ENCODE measurements around the gene PHF21B.

Gene PHF21B

GRCh38 chr22:44951510-44951816, 58.3 kb downstream of the PHF21B start:
- H3K9me3 ChIP-seq (ENCODE audit: control insufficient read depth, low read length): no peaks in the 10 kb centered on the region

GRCh38 chr22:44950806-44951509, 58.8 kb downstream of the PHF21B start:
- no peak overlapping the region for H3K9ac ChIP-seq (ENCODE audit: low read length)
- H3K4me1 ChIP-seq (ENCODE audit: control insufficient read depth, insufficient read depth, low read length): no peaks in the 10 kb centered on the region
- no peaks in the 10 kb centered on the region for H3K36me3 ChIP-seq (ENCODE audit: control insufficient read depth, insufficient read depth, low read length)
- no peak overlapping the region for H3K4me3 ChIP-seq (ENCODE audit: low read length)
- H3K27me3 ChIP-seq (ENCODE audit: control insufficient read depth, insufficient read depth, low read length): no peaks in the 10 kb centered on the region
- H3K9me3 ChIP-seq (ENCODE audit: control insufficient read depth, low read length): no peaks in the 10 kb centered on the region

More at GRCh38 chr22:44951510-44951816, 58.3 kb downstream of the PHF21B start:
- no peaks in the 10 kb centered on the region for H3K36me3 ChIP-seq (ENCODE audit: control insufficient read depth, insufficient read depth, low read length)
- H3K4me1 ChIP-seq (ENCODE audit: control insufficient read depth, insufficient read depth, low read length): no peaks in the 10 kb centered on the region
- H3K27me3 ChIP-seq (ENCODE audit: control insufficient read depth, insufficient read depth, low read length): no peaks in the 10 kb centered on the region
- H3K9ac ChIP-seq (ENCODE audit: low read length): no peak overlapping the region
- H3K4me3 ChIP-seq (ENCODE audit: low read length): no peak overlapping the region

DNA sequence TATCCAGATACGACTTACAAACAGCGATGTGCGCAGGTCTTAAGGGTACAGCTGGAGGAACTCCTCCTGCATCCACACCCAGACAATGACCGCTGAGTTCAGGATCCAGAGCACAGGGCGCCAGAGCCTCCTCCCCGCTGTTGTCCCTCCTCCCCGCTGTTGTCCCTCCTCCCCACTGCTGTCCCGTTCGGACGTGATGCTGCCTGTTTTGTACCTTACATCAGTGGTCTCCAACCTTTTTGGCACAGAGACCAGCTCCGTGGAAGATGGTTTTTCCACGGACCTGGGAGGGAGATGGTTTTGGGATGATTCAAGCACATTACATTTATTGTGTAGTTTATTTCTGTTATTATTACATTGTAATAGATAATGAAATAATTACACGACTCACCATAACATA, 62.0 kb downstream of the PHF21B start:
- no peak overlapping the region for H3K4me3 ChIP-seq (ENCODE audit: low read length)
- no peak overlapping the region for H3K9ac ChIP-seq (ENCODE audit: low read length)
- no peaks in the 10 kb centered on the region for H3K27me3 ChIP-seq (ENCODE audit: control insufficient read depth, insufficient read depth, low read length)
- no peaks in the 10 kb centered on the region for H3K36me3 ChIP-seq (ENCODE audit: control insufficient read depth, insufficient read depth, low read length)
- H3K4me1 ChIP-seq (ENCODE audit: control insufficient read depth, insufficient read depth, low read length): no peaks in the 10 kb centered on the region
- H3K9me3 ChIP-seq (ENCODE audit: control insufficient read depth, low read length): no peaks in the 10 kb centered on the region

DNA sequence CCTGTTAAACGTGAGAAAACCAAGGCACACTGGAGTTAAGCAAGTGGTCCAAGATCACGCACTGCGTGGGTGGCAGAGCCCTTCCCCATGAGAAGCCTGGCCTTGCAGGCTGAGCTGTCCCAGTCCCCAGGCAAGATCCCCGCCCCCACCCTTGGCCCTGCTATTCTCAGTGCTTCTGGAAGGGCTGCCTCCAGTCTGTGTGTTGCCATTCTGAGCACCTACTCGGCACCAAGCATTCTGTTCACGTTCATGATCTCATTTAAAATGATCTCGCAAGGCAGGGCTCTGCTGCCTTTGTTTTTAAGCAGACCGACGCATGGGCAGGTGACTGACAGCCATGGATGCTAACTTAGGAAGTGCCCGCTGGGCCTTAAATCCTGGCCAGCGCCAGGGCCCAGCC, 62.8 kb downstream of the PHF21B start:
- Histone ChIP-seq H3K27me3 (ENCODE audit: control insufficient read depth, insufficient read depth, low read length) (no peaks in the 10 kb centered on the region), H3K36me3 (ENCODE audit: control insufficient read depth, insufficient read depth, low read length) (no peaks in the 10 kb centered on the region)

GRCh38 chr22:44944883-44945601, 64.8 kb downstream of the PHF21B start:
- H3K9me3 ChIP-seq (ENCODE audit: control insufficient read depth, low read length): no peaks in the 10 kb centered on the region
- no peaks in the 10 kb centered on the region for H3K27me3 ChIP-seq (ENCODE audit: control insufficient read depth, insufficient read depth, low read length)
- H3K36me3 ChIP-seq (ENCODE audit: control insufficient read depth, insufficient read depth, low read length): no peaks in the 10 kb centered on the region
- no peak overlapping the region for H3K9ac ChIP-seq (ENCODE audit: low read length)
- H3K4me3 ChIP-seq (ENCODE audit: low read length): no peak overlapping the region
- no peaks in the 10 kb centered on the region for H3K4me1 ChIP-seq (ENCODE audit: control insufficient read depth, insufficient read depth, low read length)

More for the DNA sequence above, 62.8 kb downstream of the PHF21B start:
- H3K9ac ChIP-seq (ENCODE audit: low read length): no peak overlapping the region
- no peaks in the 10 kb centered on the region for H3K9me3 ChIP-seq (ENCODE audit: control insufficient read depth, low read length)
- H3K4me3 ChIP-seq (ENCODE audit: low read length): no peak overlapping the region
- no peaks in the 10 kb centered on the region for H3K4me1 ChIP-seq (ENCODE audit: control insufficient read depth, insufficient read depth, low read length)

DNA sequence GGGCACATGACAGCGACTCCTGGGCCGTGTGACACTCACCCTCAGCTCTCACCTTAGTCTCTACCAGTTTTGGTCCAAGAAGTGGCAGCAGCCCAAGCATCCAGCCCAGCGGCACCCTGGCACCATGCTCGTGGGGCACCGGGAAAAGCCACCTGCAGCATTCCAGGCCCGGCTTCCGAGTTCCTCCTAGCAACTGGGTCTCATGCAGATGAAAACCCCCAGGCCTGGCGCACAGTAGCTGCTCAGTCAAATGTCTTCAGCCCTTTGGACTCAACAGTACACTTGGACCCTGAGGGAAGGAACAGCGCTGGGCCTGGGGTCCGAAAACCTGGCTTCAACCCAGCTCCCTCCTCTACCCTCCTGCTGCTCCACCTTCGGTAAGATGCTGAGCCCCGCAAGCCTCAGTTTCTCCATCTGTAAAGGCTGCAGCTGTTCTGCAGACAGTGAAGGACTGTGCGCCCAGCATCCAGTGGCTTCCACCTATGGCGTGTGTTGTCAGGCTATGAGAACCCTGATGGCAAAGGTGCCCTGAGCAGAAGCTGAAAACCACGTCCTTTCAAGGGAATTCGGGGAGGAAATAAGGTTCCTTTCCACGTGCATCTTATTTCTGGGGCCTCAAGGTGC, 66.0 kb downstream of the PHF21B start:
- H3K36me3 ChIP-seq (ENCODE audit: control insufficient read depth, insufficient read depth, low read length): no peaks in the 10 kb centered on the region
- H3K9ac ChIP-seq (ENCODE audit: low read length): no peak overlapping the region
- no peaks in the 10 kb centered on the region for H3K4me1 ChIP-seq (ENCODE audit: control insufficient read depth, insufficient read depth, low read length)
- no peaks in the 10 kb centered on the region for H3K27me3 ChIP-seq (ENCODE audit: control insufficient read depth, insufficient read depth, low read length)
- H3K4me3 ChIP-seq (ENCODE audit: low read length): no peak overlapping the region
- H3K9me3 ChIP-seq (ENCODE audit: control insufficient read depth, low read length): no peaks in the 10 kb centered on the region

DNA sequence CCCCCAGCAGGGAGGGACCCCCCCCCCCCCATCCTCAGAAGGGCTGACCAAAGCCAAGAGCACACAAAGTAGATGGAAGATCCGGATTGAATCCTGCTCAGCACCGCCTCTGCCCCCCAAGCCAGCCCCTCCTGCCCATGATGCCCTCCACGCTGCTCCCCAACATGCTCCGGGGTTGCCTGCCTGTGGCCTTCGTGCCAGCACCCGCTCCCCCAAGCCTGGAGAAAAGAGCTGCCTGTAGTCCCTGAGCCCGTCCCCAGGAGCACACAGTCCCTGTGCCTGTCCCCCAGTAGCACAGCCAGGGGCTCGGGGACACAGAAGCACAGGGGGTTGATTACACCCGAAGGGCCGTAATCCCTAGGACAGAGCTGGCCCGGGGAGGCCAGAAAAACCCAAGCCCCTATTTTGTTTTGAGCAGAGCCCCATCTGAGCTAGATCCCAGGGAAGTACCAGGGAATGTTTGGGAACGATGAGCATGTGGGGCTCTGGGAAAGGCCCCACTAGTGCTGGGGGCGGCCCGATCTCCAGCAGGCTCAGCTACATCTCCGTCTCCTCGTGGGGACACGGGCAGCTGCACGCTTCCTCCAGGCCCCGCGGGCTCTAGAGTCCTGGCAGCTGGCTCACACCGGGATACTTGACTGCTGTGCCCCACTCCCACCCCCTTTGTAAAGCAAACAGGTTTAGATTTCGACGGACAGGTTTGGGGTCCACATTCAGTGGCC, 66.7 kb downstream of the PHF21B start:
- no peak overlapping the region for H3K9ac ChIP-seq (ENCODE audit: low read length)
- H3K4me3 ChIP-seq (ENCODE audit: low read length): no peak overlapping the region
- H3K36me3 ChIP-seq (ENCODE audit: control insufficient read depth, insufficient read depth, low read length): no peaks in the 10 kb centered on the region
- H3K9me3 ChIP-seq (ENCODE audit: control insufficient read depth, low read length): no peaks in the 10 kb centered on the region
- H3K27me3 ChIP-seq (ENCODE audit: control insufficient read depth, insufficient read depth, low read length): no peaks in the 10 kb centered on the region
- H3K4me1 ChIP-seq (ENCODE audit: control insufficient read depth, insufficient read depth, low read length): no peaks in the 10 kb centered on the region

DNA sequence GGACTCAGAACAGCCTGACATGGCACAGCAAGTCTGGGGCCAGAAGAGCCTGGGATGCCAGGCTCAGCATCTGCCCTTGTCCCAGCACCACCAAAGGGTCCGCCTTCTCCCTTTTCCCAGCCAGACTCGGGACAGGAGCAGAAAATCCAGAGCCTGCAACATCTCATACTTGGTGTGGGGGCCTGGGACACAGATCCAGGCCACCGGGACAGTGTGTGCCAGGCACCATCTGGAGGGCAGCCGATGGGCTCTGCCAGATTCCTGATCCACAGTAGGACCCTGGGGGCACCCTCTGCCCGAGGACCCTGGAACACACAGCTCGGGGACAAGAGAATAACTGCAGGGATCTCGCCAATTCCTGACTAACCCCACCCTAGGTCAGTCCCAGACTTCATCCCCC, 67.7 kb downstream of the PHF21B start:
- Histone ChIP-seq H3K36me3 (ENCODE audit: control insufficient read depth, insufficient read depth, low read length) (no peaks in the 10 kb centered on the region), H3K4me1 (ENCODE audit: control insufficient read depth, insufficient read depth, low read length) (no peaks in the 10 kb centered on the region), H3K9ac (ENCODE audit: low read length) (no peak overlapping the region), H3K27me3 (ENCODE audit: control insufficient read depth, insufficient read depth, low read length) (no peaks in the 10 kb centered on the region), H3K9me3 (ENCODE audit: control insufficient read depth, low read length) (no peaks in the 10 kb centered on the region), H3K4me3 (ENCODE audit: low read length) (no peak overlapping the region)

- Histone ChIP-seq H3K4me1 (ENCODE audit: control insufficient read depth, insufficient read depth, low read length) (no peaks in the 10 kb centered on the region), H3K36me3 (ENCODE audit: control insufficient read depth, insufficient read depth, low read length) (no peaks in the 10 kb centered on the region), H3K27me3 (ENCODE audit: control insufficient read depth, insufficient read depth, low read length) (no peaks in the 10 kb centered on the region), H3K4me3 (ENCODE audit: low read length) (no peak overlapping the region), H3K9me3 (ENCODE audit: control insufficient read depth, low read length) (no peaks in the 10 kb centered on the region), H3K9ac (ENCODE audit: low read length) (no peak overlapping the region)
Observed at GRCh38 chr22:44941207-44941606, 68.6 kb downstream of the PHF21B start.

DNA sequence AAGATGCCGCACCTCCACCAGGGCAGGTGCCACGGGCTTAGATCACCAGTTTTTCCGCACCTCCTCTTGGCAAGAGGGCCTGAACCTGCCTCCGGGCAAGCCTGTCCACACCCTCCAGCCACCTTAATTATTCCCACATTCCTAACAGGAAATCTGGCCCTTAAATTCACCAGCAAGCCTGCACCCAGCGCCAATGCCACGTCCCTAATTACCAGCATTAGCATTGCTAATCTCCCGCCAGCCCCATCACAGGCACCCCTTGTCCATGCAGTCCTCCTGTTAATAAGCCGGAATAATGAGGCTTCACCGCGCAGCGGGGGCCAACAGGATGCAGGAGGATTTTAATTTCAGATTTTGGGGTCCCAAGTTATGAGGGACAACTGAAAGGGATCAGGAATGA, 69.7 kb downstream of the PHF21B start:
- Histone ChIP-seq H3K9ac (ENCODE audit: low read length) (no peak overlapping the region), H3K4me1 (ENCODE audit: control insufficient read depth, insufficient read depth, low read length) (no peaks in the 10 kb centered on the region), H3K9me3 (ENCODE audit: control insufficient read depth, low read length) (no peaks in the 10 kb centered on the region), H3K4me3 (ENCODE audit: low read length) (no peak overlapping the region), H3K36me3 (ENCODE audit: control insufficient read depth, insufficient read depth, low read length) (no peaks in the 10 kb centered on the region), H3K27me3 (ENCODE audit: control insufficient read depth, insufficient read depth, low read length) (no peaks in the 10 kb centered on the region)

DNA sequence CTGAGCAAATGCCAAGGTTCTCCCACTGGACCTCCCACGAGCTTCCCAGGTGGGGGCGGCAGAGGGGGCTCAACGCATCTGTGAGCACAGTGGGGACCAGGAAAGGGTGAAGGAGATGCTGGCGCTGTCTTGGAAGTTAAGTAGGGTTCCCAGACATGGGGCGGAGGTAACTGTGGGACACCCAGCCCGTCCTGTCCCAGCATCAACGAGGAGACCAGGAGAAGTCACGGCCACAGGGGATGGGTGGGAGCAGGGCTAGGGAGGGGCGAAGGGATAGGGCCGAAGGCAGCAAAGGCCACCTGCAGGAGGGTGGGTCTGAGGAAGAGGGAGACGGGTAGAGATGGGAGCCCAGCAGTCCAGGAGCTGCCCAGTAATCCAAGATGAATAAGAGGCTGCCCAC, 70.4 kb downstream of the PHF21B start:
- Histone ChIP-seq H3K9me3 (ENCODE audit: control insufficient read depth, low read length) (no peaks in the 10 kb centered on the region), H3K4me3 (ENCODE audit: low read length) (no peak overlapping the region), H3K27me3 (ENCODE audit: control insufficient read depth, insufficient read depth, low read length) (no peaks in the 10 kb centered on the region), H3K36me3 (ENCODE audit: control insufficient read depth, insufficient read depth, low read length) (no peaks in the 10 kb centered on the region), H3K4me1 (ENCODE audit: control insufficient read depth, insufficient read depth, low read length) (no peaks in the 10 kb centered on the region), H3K9ac (ENCODE audit: low read length) (no peak overlapping the region)

GRCh38 chr22:44938886-44939285, 70.9 kb downstream of the PHF21B start:
- Histone ChIP-seq H3K4me3 (ENCODE audit: low read length) (no peak overlapping the region), H3K9me3 (ENCODE audit: control insufficient read depth, low read length) (no peaks in the 10 kb centered on the region), H3K36me3 (ENCODE audit: control insufficient read depth, insufficient read depth, low read length) (no peaks in the 10 kb centered on the region), H3K9ac (ENCODE audit: low read length) (no peak overlapping the region), H3K4me1 (ENCODE audit: control insufficient read depth, insufficient read depth, low read length) (no peaks in the 10 kb centered on the region), H3K27me3 (ENCODE audit: control insufficient read depth, insufficient read depth, low read length) (no peaks in the 10 kb centered on the region)
